Fibroblast of the conjunctiva (primary cell): Measurements from ENCODE around the gene TMEM145.

Experiments used
- DNase-seq: peaks from one replicate; pipeline ENCODE4 v3.0.0-alpha.2; 2010; ENCODE audit warnings: low read depth

Gene TMEM145

GRCh38 chr19:42290136-42290522 is 23.0 kb upstream of the TMEM145 start:
- no peak for DNase-seq

DNA sequence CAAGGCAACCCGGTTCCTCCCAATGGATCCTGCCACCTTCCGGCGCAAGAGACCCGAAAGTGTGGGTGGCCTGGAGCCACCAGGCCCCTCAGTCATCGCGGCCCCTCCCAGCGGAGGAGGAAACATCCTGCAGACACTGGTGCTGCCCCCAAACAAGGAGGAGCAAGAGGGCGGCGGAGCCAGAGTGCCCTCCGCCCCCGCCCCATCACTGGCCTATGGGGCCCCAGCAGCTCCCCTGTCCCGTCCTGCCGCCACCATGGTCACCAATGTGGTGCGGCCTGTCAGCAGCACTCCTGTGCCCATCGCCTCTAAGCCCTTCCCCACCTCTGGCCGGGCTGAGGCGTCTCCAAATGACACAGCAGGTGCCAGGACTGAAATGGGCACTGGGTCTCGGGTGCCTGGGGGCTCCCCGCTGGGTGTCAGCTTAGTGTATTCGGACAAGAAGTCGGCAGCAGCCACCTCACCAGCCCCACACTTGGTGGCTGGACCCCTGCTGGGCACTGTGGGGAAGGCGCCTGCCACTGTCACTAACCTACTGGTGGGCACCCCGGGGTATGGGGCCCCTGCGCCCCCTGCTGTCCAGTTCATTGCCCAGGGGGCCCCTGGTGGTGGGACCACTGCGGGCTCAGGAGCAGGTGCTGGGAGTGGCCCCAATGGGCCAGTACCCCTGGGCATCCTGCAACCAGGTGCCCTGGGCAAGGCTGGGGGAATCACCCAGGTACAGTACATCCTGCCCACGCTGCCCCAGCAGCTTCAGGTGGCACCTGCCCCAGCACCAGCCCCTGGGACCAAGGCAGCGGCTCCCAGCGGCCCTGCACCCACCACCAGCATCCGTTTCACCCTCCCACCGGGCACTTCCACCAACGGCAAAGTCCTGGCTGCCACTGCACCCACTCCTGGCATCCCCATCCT is 22.3 kb upstream of the TMEM145 start:
- no peak for DNase-seq

DNA sequence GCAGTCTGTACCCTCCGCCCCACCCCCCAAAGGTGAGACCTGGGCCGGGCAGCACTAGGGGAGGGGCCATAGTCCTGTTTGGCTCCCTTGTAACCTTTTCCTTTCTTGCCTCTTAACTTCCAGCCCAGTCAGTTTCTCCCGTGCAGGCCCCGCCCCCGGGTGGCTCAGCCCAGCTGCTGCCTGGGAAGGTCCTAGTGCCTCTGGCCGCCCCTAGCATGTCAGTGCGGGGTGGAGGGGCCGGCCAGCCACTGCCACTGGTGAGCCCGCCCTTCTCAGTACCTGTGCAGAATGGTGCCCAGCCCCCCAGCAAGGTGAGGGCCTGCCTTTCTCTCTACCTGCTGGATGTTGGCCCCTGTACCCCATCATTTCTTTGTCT is 21.7 kb upstream of the TMEM145 start:
- no peak for DNase-seq

DNA sequence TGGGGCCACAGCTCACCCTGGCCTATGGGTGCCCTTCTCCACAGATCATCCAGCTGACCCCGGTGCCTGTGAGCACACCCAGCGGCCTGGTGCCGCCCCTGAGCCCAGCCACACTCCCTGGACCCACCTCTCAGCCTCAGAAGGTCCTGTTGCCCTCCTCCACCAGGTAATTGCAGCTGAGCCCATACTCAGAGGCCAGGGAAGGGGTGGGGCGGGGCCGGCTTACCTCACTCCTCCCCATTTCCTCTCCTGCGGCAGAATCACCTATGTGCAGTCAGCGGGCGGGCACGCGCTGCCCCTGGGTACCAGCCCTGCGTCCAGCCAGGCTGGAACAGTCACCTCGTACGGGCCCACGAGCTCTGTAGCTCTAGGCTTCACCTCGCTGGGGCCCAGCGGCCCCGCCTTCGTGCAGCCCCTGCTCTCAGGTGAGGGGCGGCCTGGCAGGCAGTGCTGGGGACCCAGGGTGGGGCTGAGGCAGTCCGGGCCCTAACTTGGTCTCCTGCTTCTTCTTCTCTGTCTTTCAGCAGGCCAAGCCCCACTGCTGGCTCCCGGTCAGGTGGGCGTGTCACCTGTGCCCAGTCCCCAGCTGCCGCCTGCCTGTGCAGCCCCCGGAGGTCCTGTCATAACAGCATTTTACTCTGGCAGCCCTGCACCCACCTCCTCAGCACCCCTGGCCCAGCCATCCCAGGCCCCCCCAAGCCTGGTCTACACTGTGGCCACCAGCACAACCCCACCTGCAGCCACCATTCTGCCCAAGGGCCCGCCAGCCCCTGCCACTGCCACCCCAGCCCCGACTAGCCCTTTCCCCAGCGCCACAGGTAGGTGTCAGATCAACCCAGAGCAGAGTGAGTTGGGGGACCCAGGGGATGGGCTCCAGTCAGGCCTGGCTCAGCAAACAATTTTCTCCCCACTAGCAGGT is 20.8 kb upstream of the TMEM145 start:
- no peak for DNase-seq

GRCh38 chr19:42292963-42293362 is 20.1 kb upstream of the TMEM145 start:
- no peak for DNase-seq

DNA sequence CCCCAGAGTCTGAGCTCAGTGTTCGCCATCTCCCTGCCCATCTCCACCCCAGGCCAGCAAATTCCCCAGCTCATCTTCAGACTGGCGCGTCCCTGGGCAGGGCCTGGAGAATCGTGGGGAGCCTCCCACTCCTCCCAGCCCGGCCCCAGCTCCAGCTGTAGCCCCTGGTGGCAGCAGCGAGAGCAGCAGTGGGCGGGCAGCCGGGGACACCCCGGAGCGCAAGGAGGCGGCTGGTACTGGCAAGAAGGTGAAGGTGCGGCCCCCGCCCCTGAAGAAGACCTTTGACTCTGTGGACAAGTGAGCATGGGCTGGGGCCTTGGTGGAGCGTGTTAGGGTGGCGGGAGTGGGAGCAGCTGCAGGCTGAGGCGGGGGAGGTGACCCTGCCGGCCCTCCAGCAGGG is 19.6 kb upstream of the TMEM145 start:
- no peak for DNase-seq

DNA sequence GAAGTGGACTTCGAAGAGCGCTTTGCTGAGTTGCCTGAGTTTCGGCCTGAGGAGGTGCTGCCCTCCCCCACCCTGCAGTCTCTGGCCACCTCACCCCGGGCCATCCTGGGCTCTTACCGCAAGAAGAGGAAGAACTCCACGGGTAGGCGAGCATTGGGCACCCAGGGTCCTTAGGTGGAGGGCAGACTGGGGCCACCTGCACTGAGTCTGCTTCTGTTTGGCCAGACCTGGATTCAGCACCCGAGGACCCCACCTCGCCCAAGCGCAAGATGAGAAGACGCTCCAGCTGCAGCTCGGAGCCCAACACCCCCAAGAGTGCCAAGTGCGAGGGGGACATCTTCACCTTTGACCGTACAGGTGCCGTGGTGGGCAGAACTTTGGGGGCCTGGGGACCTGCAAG is 19.2 kb upstream of the TMEM145 start:
- DNase-seq, result no peak

DNA sequence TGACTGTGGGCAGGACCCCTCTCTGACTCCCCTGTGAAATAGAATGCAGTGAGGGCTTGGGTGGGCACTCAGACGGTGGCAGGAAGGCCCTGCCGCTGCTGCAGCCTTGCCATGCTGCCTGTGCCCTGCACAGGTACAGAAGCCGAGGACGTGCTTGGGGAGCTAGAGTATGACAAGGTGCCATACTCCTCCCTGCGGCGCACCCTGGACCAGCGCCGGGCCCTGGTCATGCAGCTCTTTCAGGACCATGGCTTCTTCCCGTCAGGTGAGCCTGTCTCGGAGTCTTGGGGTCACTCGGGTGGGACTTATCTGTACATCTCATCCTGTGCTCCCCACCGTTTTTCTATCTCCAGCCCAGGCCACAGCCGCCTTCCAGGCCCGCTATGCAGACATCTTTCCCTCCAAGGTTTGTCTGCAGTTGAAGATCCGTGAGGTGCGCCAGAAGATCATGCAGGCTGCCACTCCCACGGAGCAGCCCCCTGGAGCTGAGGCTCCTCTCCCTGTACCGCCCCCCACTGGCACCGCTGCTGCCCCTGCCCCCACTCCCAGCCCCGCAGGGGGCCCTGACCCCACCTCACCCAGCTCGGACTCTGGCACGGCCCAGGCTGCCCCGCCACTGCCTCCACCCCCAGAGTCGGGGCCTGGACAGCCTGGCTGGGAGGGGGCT is 18.5 kb upstream of the TMEM145 start:
- no peak for DNase-seq

- DNase-seq, result no peak
Measured at GRCh38 chr19:42295342-42295741, 17.8 kb upstream of the TMEM145 start.

- DNase-seq, result no peak
Measured at GRCh38 chr19:42295831-42296525, 17.1 kb upstream of the TMEM145 start.

- no peak for DNase-seq
Measured at GRCh38 chr19:42297039-42297438, 16.1 kb upstream of the TMEM145 start.

- DNase-seq, result no peak
Measured at GRCh38 chr19:42301646-42302203, 11.4 kb upstream of the TMEM145 start, which contains the start of gene PRR19. TSS of gene PRR19 (plus strand) at chr19:42302132. CDS start at chr19:42309585, 7,453 bp downstream.

DNA sequence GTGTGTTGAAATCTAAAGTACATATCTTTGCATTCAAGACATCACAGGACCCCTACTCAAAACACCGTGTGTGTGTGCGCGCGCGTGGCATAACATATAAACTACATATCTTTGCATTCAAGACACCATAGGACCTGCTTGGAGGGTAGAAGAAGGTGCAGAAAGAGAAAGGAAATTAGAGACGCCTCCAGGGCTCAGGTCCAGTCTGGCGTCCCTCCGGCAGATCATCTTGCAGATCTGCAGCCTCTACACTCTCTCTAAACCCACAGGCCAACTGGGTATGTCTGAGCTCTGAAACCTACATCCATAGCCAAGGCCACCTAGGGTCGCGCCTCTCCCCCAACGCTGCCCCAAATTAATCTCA is 10.0 kb upstream of the TMEM145 start:
- no peak for DNase-seq

GRCh38 chr19:42303876-42304275 is 9.2 kb upstream of the TMEM145 start:
- DNase-seq, result no peak

DNA sequence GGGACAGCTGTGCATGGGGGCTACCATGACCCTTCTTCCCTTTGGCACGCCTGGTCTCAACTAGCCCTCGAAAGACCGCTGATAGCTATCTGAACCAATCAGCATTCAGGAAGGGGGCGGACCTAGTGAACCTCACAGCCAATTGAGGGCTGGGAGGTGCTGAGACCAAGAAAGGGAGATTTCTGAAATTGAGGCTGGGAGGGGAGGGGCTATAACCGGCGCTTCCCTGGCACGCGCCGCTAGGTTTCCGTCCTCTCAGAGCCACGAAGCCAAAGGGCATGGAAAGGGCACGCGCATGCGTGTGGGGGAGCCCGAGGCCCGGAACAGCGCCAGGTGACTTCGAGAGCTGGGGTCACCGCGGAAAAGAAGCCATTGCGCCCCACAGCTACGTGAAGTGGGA is 6.5 kb upstream of the TMEM145 start:
- no peak for DNase-seq

- DNase-seq, result no peak
Measured at GRCh38 chr19:42309686-42310085, 3.4 kb upstream of the TMEM145 start.

GRCh38 chr19:42311657-42312056 is 1.5 kb upstream of the TMEM145 start:
- DNase-seq, result no peak

GRCh38 chr19:42312370-42312769 is 739 bp upstream of the TMEM145 start:
- no peak for DNase-seq

DNA sequence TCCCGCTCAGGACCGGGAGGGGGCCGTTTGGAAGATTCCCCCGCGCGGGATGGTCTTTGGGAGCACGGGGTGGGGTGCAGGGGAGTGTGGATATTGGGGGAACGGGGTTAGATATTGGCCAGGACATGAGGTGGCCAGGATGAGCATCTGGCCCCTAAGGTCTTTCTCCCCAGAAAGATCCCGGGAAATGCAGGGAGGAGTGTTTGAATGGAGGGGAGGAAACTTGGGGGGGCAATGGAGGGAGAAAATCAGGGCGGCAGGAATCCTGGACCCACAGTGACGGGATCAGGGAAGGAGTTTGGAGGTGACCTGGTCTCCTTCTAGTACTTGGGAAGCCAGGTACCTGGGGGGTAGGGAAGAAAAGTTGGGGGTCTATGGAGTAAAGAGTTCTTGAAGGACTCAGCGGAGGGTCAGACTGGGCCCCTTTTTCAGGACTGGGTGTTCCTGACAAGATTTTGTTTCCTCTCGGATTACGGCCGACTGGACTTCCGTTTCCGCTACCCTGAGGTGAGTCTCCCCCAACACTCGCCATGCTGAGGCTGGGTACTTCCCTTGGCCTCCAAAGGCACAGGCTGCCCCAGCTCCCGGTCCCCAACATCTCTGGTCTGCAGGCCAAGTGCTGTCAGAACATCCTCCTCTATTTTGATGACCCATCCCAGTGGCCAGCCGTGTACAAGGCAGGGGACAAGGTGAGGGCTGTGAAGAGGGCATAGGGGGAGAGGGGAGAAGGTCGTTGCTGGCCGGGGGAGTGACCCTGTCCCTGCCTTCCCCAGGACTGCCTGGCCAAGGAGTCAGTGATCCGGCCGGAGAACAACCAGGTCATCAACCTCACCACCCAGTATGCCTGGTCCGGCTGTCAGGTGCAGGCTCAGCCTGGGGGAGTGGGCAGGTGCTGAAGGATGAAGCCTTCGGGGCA is 989 bp downstream of the TMEM145 start:
- no peak for DNase-seq

- no peak for DNase-seq
Measured at GRCh38 chr19:42315024-42315423, 1.9 kb downstream of the TMEM145 start.
